ENCODE measurements around the gene NEUROG3.
"Not testable (repeated sequence)": the region's sequence is repeated elsewhere in the genome, so short reads cannot be mapped to it uniquely, and the experiment has no call there.

Gene NEUROG3

DNA sequence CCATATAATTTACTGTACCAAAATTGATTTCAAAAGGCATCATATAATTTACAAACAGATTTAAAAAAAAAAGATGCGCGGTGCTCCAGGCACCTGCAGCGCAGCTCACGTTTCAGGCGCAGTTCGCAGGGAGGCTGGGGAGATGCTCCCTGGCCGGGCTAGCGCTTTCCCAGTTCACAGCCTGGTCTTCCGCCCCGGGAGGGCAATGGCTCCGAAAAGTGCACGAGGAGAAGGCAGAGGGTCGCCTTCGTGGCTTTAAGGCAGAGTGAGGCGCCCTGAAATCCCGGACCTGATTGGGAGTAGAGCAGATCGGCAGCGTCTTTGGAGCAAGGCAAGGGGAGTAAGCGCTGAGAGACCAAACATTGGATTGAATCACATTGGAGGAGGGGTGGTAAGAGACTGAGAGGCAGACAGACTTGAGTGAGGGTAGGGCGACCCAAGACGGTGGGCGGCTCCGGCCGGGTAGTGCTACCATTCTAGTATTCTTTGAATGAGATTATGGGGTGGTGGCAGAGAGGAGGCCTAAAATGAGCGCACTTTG, 1.5 kb downstream of the NEUROG3 start:
- no peak for FAIRE-seq

DNA sequence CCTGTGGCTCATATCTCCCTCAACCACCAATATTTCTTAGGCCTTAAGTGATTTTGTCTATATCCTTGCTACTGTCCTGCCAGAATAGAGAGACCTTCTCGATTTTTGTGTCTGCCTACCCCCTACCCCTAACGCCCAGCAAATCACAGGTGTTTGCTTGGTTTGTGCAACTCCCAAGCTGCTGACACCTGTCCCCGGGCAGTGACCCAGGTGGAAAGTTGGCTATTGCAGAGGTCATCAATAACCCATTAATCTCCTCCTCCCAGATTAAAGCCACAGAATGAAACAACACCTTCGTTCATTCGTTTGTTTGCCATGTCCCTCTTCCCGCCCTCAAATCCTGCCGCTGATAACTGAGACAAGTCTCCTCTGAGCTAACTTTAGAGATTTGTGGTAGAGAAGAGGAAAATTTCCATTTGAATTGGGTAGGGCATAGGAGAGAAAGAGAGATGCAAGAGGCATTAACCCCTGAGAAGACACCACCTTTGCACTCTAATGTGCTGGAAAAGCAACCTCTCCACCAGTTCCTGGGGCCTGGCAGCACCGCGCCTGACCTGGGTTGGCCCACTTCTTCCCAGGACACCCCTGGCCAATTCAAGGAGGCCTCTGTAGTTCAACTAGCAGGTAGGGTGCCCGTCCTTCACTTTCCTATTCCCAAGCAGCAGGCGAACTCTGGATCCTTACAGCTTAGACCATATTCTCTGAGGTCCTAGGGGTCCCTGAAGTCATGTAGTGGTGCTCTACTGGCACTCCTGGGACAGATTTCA, 3.0 kb downstream of the NEUROG3 start:
- no peak for FAIRE-seq

DNA sequence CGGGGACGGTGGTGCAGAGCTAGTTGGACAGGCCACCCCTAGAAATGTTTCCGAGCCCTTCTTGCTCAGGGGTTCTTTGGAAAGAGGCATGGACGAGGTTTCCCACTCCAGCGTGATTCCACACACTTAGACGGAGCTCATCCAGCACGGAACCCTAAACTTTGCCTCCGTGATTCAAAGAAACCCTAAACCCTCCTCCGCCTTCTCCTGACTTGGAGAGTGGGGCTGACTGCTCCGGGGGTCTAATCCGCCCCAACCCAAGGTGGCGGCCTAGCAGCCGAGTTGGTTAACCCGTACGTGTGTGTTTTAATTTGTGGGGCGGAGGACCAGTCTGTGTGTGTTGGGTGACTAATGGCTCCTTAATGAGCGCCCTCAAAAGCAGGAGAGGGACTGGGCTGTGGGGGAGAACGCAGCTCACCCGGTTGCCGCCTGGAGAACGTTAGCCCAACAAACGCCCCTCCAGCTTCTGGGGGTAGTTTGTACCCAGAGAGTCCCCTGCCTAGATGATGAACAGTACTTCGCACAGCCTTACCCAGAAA, 3.8 kb downstream of the NEUROG3 start:
- FAIRE-seq: no peak

DNA sequence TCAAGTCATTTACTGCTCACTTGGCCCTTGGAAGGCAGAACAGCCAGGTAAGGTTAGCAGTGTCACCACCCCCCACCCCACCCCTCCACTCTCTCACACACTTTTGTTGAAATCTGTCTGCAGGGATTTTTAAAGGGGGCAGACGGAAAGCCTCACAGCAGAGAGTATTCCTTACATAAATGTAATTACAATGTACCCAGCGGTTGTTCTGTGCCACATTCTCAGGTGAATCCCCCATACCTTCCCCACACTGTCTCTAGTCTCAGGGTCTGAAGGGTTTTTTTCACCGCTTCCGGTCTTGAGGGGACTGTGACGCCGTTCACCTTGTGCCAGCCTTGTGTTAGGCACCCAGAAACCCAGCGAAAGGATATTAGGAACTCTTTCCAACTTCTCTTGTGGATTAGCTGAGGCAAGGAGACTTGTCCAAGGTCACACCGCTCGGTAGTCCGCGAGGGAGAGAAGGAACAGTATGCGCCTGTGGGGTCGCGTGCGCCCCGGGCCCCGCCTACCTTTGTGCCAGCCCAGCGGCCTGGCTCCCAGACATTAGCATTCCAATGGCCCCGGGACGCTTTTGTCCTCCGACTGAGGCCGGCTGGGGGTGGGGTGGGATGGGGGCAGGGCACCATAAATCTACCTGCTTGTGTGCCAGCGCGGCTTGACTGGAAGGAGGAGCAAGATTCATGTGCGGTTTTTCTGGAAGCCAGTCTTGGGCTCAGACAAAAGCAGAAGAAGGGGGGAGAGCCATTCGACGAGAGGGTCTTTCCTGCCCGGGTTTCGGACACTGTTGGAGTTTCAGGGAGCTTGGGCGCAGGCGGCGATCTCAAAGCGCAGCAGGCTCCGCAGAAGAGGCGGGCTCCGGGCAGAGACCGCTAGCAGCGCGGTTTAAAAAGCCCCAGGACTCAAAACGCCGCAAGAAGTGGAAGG, 4.5 kb downstream of the NEUROG3 start:
- no peak for FAIRE-seq

DNA sequence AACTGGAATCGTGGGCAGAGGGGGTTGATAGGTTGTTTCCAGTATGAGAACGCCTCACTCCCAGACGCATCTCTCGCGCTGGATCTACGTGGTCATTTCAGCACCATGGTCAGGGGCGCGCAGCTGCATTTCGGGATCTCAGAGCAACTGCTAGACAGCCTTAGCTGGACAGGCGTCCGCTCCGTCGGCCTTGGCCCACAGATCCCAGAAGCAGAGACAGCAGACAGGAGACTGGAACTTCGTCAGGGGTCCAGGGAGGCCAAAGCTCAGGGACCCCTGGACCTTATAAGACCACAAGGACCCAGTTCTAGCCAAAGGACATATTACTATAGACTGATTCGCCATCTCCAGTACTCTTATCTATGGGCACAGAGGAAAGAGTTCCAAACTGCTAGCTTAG, 5.3 kb downstream of the NEUROG3 start:
- FAIRE-seq: no peak

DNA sequence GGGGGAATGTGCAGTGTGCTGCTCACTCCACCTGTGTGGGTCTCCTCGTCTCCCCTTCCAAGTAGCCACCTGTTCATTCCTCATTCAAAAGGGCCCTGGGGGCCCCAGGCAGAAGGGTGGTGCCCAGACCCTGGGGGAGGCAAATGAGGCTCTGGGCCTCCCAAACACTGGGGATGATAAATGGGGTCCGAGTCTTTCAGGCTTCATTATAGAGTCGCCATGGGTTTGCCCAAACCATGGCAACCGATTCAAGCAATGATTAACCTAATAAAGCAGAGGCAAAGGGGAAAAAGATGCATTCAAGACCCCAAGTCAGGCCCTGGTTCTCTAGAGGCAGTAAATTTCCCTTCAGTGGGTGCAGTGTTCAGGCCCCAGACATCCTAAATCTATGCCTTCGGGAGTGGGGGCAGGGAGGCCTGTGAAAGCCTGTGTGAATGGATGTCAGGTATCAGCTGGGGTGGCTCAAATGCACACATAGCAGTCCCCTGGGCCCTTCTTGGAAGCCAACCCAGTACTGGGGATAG, 10.4 kb downstream of the NEUROG3 start:
- no peak for FAIRE-seq

DNA sequence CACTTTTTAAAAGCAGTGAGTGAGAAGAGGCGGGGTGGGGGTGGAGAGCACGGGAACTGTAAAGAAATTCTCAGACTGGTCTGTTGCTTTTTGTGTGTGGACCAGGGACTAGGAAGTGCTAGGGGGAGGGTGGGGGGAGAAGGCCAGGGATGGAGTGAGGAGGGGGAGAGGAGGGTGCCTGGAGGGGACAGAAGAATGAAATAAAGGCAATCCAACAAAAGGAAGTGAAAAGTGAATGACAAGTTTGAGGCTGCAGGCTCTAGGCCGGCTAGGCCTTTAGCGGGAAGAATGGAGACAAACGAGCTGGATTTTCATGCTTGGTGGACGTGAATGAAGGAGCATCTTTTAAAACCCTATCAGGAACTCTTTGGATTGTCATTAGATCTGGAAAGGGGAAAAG, 13.7 kb downstream of the NEUROG3 start:
- no peak for FAIRE-seq

DNA sequence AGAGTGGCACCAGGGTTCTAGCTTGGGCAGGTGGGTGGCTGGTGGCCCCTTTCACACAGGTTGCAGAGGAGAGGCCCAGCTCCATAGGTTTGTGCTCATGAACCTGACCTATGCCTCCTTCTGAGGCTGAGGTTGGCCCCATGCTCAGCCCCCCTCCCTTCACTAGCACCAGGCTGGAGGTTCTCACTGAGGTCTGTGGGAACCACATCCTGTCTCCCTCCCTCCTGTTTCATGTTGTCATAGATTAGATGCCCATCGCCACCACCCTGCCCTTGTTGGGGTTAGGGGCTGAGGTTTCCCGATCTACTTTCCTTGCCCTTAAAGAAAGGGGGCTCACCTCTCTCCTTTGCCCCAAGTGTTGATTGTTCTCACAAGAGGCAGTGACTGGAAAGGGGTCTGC, 14.7 kb downstream of the NEUROG3 start:
- no peak for FAIRE-seq

DNA sequence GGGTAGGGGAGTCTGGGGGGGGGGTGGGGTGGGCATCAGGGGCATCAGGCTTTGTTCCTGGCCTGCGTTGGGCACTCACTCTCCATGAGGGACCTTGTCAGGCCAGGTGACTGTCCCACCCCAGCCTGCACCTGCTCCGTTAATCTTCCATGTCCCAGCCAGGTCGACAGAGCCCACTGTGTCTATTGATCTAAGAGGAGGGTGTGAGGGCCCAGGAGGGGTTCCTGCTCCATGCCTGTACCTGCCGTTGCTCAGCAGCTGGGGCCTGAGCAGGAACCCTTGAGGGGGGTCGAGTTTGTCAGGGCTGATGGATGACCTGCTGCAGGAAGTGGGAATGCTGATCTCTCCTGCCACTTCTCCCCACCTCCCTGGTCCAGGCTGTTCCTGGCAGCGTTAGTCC, 18.6 kb downstream of the NEUROG3 start:
- no peak for FAIRE-seq

DNA sequence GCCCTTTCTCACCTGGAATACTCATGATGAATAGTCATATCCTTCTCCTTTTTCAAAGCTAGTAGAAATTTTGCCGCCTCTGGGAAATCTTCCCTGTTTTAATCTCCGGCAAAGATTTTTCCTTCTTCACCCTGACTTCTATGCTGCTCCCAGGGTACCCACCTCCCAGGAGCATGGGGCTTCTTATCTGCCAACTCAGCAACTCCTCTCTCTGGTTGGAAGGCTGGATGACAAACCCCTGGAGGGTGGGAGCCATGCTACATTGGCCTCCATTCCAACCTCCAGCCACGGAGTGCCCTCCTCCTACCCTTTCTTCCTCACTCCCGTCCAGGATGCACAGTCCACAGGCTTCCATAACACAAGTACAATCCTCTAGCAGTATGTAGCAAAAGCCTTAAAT, 19.9 kb downstream of the NEUROG3 start:
- FAIRE-seq: no peak

DNA sequence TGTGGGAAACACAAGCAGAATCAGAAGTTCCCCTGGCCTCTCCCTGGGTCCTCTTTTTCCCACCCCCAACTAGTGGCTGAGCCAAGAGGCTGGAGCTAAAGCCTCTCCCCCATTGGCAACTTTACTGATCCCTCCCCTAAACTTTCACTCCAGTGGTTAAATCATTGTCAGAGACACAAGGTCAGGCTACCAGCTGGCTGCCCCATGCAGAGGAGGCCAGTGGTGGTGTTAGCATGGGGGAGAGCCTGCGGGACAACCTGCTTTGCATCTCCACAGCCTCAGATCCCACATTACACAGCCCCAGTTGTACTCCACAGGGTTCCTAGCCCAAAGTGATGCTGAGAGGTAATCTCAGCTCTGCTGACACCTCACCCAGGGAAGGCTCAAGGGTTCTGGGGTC, 21.0 kb downstream of the NEUROG3 start:
- no peak for FAIRE-seq

DNA sequence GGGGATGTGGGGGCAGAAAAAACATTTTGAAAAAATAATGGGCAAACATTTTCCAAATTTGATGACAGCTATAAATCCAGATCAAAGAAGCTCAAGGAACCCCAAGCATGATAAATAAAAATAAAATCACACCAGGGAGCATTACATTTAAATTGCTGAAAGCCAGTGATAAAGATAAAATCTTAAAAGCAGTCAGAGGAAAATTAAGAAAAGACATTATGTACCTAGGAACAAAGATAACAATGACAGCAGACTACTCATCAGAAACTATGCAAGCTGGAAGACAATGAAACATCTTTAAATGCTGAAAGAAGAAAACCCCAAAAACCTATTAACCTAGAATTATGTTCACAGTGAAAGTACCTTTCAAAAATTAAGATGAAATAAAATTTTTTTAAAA, 23.3 kb downstream of the NEUROG3 start:
- FAIRE-seq: no peak

DNA sequence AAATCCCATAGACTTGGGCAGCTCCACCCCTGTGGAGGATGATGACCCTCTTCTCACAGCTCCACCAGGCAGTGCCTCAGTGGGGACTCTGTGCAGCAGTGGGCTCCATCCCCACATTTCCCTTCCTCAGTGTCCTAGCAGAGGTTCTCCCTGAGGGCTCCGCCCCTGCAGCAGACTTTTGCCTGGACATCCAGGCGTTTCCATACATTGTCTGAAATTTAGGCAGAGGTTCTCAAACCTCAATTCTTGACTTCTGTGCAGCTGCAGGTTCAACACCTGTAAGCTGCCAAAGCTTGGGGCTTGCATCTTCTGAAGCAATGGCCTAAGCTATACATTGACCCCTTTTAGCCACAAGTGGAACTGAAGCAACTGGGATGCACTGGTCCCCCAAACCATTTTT, 31.8 kb downstream of the NEUROG3 start:
- no peak for FAIRE-seq

DNA sequence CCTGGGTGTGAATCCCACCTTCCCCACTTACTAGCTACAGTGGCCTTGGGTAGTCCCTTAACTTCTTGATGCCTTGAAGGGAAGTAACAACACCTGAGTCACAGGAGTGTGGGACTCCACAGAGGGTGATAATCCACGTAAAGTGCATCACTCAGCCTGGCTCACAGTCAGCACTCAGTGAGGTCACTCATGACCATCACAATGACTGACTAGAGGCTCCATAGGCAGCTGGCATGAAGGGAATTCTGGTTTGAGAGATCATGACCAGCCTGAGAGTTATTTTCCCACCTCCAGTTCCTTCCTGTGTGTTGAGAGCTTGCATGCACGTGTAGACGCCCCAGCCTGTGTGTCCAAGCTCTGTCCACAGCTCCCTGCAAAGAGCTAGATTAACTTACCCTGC, 34.8 kb downstream of the NEUROG3 start:
- no peak for FAIRE-seq

DNA sequence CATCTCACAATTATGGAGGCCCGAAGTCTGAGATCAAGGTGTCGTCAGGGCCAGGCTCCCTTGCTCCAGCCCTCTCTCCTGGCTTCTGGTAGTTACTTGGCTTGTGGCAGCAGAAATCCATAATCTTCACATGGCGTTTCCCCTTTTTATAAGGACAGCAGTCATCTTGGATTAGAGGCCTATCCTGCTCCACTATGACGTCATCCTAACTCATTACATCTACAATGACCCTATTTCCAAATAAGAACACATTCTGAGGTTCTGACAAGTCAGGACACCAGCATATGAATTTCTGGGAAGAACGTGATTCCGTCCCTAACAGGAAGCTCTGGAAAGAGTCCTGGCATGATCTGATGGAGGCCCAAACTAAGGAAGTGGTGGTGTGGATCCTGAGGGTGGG, 35.8 kb downstream of the NEUROG3 start:
- no peak for FAIRE-seq

DNA sequence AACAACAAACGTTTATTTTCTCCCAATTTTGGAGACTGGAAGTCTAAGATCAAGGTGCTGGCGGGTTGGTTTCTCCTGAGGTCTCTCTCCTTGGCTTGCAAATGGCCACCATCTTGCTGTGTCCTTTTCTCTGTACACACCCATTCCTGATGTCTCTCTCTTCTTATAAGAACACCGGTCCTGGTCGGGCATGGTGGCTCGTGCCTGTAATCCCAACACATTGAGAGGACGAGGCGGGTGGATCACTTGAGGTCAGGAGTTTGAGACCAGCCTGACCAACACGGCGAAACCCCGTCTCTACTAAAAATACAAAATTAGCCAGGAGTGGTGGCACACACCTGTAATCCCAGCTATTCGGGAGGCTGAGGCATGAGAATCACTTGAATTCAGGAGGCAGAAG, 36.7 kb downstream of the NEUROG3 start:
- not testable (repeated sequence) for FAIRE-seq

DNA sequence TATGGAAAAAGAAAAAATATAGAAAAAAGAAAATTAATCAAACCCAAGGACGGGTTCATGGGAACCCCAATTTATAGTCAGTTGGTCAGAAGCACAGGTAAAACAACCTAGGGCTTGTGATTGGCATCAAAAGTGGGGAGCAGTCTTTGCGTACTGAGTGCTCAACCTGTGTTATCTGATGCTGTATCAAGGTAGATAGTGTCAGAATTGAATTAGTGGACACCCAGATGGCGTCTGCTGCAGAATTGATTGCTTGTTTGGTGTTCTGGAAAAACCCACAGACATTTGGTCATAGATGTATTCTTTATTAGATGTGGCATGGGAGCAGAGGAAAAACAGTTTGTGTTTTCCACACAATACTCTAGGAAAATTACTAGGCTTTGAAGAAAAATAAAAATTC, 39.6 kb downstream of the NEUROG3 start:
- no peak for FAIRE-seq

DNA sequence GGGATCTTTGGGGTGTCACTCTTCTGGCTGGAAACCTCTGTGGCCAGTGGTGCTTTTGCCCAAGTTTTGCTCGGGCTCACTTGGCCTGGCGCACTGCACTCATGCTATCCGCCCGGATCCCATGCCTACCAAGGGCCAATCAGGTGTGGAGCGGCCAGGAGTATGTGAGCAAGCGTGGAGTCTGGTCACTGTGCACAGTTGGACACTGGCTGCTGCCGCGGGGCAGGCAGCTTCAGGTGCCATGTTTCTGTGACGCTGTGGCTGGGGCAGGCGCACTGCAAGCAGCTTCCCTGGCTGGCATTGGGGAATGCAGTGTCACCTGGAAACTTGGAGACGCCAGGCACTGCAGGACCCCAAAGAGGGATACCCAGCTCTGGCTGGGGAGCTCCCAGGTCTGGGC, 45.3 kb downstream of the NEUROG3 start:
- FAIRE-seq: no peak
